Measurements from ENCODE around the gene GPC6.

The GPC6 gene

DNA sequence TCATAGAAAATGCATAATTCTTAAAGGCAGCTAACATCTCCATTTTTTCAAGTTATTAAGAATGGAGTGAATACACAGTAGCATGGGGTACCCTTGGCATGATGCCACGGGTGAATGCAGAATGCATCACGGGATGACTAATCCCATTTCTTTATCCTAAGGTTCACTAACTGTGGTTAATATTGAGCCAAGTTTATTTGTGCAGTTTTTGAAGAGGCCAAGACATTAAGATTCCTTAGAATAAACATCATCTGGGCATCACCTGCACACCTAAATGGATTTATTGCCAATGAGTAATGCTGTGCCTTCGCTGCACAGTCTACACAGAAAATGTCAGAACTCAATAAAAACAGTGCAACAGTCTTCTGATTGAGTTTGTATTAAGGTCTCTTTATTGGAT is 333.1 kb downstream of the GPC6 start:
- H3K4me3 ChIP-seq (replicated peaks; ENCODE audit: low read depth, low read length) = no peak overlapping the region
- TF ChIP-seq, protein P1, sequence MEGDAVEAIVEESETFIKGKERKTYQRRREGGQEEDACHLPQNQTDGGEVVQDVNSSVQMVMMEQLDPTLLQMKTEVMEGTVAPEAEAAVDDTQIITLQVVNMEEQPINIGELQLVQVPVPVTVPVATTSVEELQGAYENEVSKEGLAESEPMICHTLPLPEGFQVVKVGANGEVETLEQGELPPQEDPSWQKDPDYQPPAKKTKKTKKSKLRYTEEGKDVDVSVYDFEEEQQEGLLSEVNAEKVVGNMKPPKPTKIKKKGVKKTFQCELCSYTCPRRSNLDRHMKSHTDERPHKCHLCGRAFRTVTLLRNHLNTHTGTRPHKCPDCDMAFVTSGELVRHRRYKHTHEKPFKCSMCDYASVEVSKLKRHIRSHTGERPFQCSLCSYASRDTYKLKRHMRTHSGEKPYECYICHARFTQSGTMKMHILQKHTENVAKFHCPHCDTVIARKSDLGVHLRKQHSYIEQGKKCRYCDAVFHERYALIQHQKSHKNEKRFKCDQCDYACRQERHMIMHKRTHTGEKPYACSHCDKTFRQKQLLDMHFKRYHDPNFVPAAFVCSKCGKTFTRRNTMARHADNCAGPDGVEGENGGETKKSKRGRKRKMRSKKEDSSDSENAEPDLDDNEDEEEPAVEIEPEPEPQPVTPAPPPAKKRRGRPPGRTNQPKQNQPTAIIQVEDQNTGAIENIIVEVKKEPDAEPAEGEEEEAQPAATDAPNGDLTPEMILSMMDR (IDR thresholded peaks at IDR 0.05; ENCODE audit: low read length, missing control alignments) = no peak
- DNase-seq (ENCODE audit: low read depth) = peak; percentile 69

DNA sequence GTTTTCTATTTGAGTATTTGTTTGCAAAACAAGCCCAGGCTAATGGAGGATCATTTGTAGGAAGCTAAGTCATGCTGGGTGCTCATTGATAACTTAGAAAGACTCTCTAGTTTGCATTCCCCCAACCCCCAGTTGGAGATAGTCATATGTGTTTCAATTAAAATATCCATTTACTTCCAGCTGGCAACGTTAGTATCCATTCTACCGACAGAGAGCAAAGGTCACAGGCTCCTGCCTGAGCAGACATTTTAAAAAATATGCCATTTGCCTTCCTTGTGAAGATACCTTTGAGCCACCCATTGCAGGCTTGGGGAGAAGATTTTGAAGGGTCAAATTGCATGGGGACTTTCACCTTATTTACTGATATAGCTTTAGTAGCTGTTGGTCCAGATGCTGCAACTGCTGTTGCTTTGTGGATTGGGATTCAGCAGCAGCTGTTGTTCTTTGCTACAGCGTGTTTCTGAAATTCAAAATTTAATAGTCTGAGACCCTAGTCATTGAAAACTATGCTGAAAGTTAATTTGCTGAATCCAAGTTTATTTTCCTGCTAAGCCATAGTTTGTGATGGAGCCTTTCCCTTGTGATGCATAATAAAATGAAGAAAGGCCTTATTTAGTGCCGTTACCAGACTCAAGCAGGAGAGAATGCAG is 335.1 kb downstream of the GPC6 start:
- DNase-seq (ENCODE audit: low read depth) = no peak
- H3K4me3 ChIP-seq (replicated peaks; ENCODE audit: low read depth, low read length) = no peak overlapping the region
- TF ChIP-seq, protein P1 (IDR thresholded peaks at IDR 0.05; ENCODE audit: low read length, missing control alignments) = no peak

DNA sequence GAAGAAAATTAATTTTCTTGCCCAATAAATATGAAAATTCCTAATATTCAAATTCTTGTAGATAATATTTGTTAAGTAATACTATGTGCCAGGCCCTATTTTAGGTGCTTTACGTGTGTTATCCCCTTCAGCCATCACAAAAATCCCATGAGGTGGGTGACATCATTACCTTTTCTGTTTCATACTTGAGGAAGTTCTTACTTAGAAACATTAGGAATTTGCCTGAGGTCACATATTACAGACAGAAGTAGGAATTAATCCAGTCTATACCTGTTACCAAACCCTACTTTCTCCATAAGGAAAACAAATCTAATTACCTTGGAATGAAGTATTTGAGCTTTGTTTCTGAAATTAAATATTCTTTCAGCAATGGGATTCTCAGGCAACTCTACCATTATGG is 336.1 kb downstream of the GPC6 start:
- no peak overlapping the region for H3K4me3 ChIP-seq (replicated peaks; ENCODE audit: low read depth, low read length)
- TF ChIP-seq, protein P1 (IDR thresholded peaks at IDR 0.05; ENCODE audit: low read length, missing control alignments) = no peak
- no peak for DNase-seq (ENCODE audit: low read depth)

DNA sequence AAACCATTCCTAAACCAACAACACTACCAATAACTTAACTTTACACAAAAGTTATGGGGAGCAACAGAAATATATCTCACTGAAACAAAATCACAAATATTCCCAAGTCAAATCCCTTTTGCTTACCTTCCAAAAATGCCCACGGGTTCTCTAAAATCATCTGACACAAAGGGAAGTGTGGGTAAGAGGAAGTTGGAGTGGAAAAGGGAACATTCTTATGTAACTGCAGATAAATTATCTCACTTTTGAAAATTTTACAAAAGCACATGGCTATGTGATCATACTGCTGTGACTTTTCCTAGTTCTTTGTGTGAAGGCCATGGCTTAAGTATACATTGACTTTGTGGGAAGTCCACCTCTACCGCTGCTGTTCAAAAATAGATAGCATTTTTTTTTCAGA is 350.5 kb downstream of the GPC6 start:
- TF ChIP-seq, protein P1 (IDR thresholded peaks at IDR 0.05; ENCODE audit: low read length, missing control alignments) = no peak
- no peak for DNase-seq (ENCODE audit: low read depth)
- H3K4me3 ChIP-seq (replicated peaks; ENCODE audit: low read depth, low read length) = no peak overlapping the region

DNA sequence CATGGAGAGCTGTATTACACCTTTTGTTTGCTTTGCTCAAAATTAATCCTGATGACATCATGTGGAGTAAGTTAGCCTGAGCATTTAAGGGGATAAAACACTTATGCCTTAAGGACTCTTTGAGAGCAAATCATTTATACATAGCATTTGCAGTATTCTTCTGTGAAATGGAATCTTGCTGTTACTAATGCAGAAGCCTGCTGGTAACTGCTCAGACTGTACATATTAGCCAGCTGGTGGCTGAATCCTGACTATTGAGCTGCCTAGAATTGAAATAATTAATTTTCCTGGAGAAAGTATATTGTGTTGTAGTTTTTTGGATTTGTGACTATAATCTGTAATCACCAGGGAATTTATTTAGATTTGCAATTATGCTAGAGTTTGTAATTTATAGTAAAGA is 363.2 kb downstream of the GPC6 start:
- DNase-seq (ENCODE audit: low read depth) = no peak

DNA sequence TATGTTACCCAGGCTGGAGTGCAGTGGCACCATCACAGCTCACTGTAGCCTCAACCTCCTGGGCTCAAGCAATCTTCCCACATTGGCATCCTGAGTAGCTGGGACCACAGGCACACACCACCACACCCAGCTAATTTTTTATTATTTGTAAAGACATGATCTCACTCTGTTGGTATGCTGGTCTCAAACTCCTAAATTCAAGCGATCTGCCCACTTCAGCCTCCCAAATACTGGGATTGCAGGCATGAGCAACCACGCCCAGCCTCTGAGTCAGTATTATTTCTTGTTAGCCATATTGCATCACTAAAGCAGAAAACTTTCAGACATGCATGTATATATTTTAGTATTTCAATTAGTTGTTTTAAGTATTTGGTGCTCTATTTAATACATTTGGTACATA is 376.4 kb downstream of the GPC6 start:
- H3K4me3 ChIP-seq (replicated peaks; ENCODE audit: low read depth, low read length) = no peak overlapping the region
- DNase-seq (ENCODE audit: low read depth) = peak; percentile 86
- TF ChIP-seq, protein P1 (IDR thresholded peaks at IDR 0.05; ENCODE audit: low read length, missing control alignments) = no peak

More for the DNA sequence above, 363.2 kb downstream of the GPC6 start:
- TF ChIP-seq, protein P1 (IDR thresholded peaks at IDR 0.05; ENCODE audit: low read length, missing control alignments) = no peak
- no peak overlapping the region for H3K4me3 ChIP-seq (replicated peaks; ENCODE audit: low read depth, low read length)

DNA sequence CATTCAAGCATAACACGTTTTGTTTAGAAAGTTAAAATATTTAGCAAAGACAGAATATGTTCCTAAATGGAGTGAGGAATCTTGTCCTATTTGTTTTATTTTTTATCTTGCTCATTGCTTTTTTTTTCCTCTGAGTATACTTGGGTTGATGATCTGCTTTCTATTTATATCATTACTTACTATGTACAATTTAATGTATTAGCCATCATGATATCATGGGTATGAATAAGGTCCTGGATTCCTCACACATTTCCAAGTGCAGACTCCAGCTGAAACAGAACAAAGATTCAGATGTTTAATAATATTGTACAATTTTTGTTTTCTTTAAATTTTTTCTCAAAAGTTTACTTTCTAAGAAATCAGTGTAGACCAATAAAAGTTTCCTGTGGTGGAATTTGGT is 388.2 kb downstream of the GPC6 start:
- DNase-seq (ENCODE audit: low read depth) = no peak
- no peak overlapping the region for H3K4me3 ChIP-seq (replicated peaks; ENCODE audit: low read depth, low read length)
- TF ChIP-seq, protein P1 (IDR thresholded peaks at IDR 0.05; ENCODE audit: low read length, missing control alignments) = no peak
